NB4 (cell line): Measurements from ENCODE around the gene VPS29.

Experiments
- CTCF ChIP-seq: IDR thresholded peaks from one replicate; pipeline ENCODE4 v1.5.1; 2012; ENCODE audit warnings: low read depth, low read length
- MYC ChIP-seq: IDR thresholded peaks from 2 replicates; pipeline ENCODE4 v1.6.1; 2011; ENCODE audit warnings: low read depth, low read length
- POLR2A ChIP-seq: IDR thresholded peaks from 2 replicates; pipeline ENCODE4 v1.6.1; 2011; ENCODE audit warnings: mild to moderate bottlenecking; ENCODE audit not compliant: insufficient read length; ENCODE audit errors: extremely low read depth

GRCh38 chr12:110475426-110475825, 26.5 kb downstream of the VPS29 start:
- TF ChIP-seq CTCF (no peak), MYC (no peak), POLR2A (no peak)
